ENCODE measurements around the gene SP140.

SP140 gene

GRCh38 chr2:230295192-230295591 is 69.7 kb downstream of the SP140 start:
- Histone ChIP-seq H3K36me3 (replicated peaks; ENCODE audit: insufficient read depth, low read length) (no peaks in the 10 kb centered on the region), H2AFZ (ENCODE audit: low read length) (no peak overlapping the region), H3K79me2 (ENCODE audit: low read length) (no peaks in the 10 kb centered on the region), H3K9ac (ENCODE audit: low read length) (no peak overlapping the region), H3K9me2 (replicated peaks; ENCODE audit: insufficient read depth, low read length) (no peaks in the 10 kb centered on the region), H3K4me3 (ENCODE audit: low read length) (no peak overlapping the region), H3K4me2 (ENCODE audit: low read depth, low read length) (no peak overlapping the region), H3K4me1 (ENCODE audit: low read length) (peaks cover 9% of the 10 kb centered on the region; the same call in 1 of the 2 replicates), H4K20me1 (ENCODE audit: insufficient read depth, low read length) (no peaks in the 10 kb centered on the region), H3K27ac (ENCODE audit: low read length) (no peak overlapping the region), H3F3A (ENCODE audit: insufficient read depth, low read length) (no peaks in the 10 kb centered on the region), H3K9me3 (replicated peaks; ENCODE audit: insufficient read depth, low read length) (no peaks in the 10 kb centered on the region), H3K27me3 (replicated peaks; ENCODE audit: insufficient read depth, low read length) (no peaks in the 10 kb centered on the region)
- no peak for DNase-seq
- TF ChIP-seq CTCF (IDR thresholded peaks at IDR 0.05; ENCODE audit: low read length) (no peak), EZH2 (optimal IDR thresholded peaks at IDR 0.05; ENCODE audit: low read depth, low read length) (no peak), EZH2phosphoT487 (IDR thresholded peaks at IDR 0.05; ENCODE audit: low read length) (no peak)

- TF ChIP-seq CTCF (IDR thresholded peaks at IDR 0.05; ENCODE audit: low read length) = no peak
- TF ChIP-seq EZH2phosphoT487 (IDR thresholded peaks at IDR 0.05; ENCODE audit: low read length) = no peak
- TF ChIP-seq EZH2 (optimal IDR thresholded peaks at IDR 0.05; ENCODE audit: low read depth, low read length) = no peak
- H3K27me3 ChIP-seq (replicated peaks; ENCODE audit: insufficient read depth, low read length) = no peaks in the 10 kb centered on the region
- no peaks in the 10 kb centered on the region for H3F3A ChIP-seq (ENCODE audit: insufficient read depth, low read length)
- H3K79me2 ChIP-seq (ENCODE audit: low read length) = no peaks in the 10 kb centered on the region
- H2AFZ ChIP-seq (ENCODE audit: low read length) = no peak overlapping the region
- no peak overlapping the region for H3K4me3 ChIP-seq (ENCODE audit: low read length)
- H3K4me1 ChIP-seq (ENCODE audit: low read length) = peaks cover 9% of the 10 kb centered on the region; the same call in 1 of the 2 replicates
- no peaks in the 10 kb centered on the region for H3K9me2 ChIP-seq (replicated peaks; ENCODE audit: insufficient read depth, low read length)
- no peaks in the 10 kb centered on the region for H3K36me3 ChIP-seq (replicated peaks; ENCODE audit: insufficient read depth, low read length)
- H3K27ac ChIP-seq (ENCODE audit: low read length) = no peak overlapping the region
- no peak overlapping the region for H3K9ac ChIP-seq (ENCODE audit: low read length)
- H4K20me1 ChIP-seq (ENCODE audit: insufficient read depth, low read length) = no peaks in the 10 kb centered on the region
- DNase-seq = peak; percentile 29
- no peak overlapping the region for H3K4me2 ChIP-seq (ENCODE audit: low read depth, low read length)
- no peaks in the 10 kb centered on the region for H3K9me3 ChIP-seq (replicated peaks; ENCODE audit: insufficient read depth, low read length)
Observed at GRCh38 chr2:230296917-230297316, 71.4 kb downstream of the SP140 start.

GRCh38 chr2:230299618-230300017 is 74.1 kb downstream of the SP140 start:
- peaks cover 9% of the 10 kb centered on the region; the same call in 1 of the 2 replicates for H3K4me1 ChIP-seq (ENCODE audit: low read length)
- DNase-seq = no peak

More at GRCh38 chr2:230299618-230300017, 74.1 kb downstream of the SP140 start:
- Histone ChIP-seq H3K36me3 (replicated peaks; ENCODE audit: insufficient read depth, low read length) (no peaks in the 10 kb centered on the region), H3K9me3 (replicated peaks; ENCODE audit: insufficient read depth, low read length) (no peaks in the 10 kb centered on the region), H4K20me1 (ENCODE audit: insufficient read depth, low read length) (no peaks in the 10 kb centered on the region), H3K4me2 (ENCODE audit: low read depth, low read length) (no peak overlapping the region), H3K4me3 (ENCODE audit: low read length) (no peak overlapping the region), H3F3A (ENCODE audit: insufficient read depth, low read length) (no peaks in the 10 kb centered on the region), H3K79me2 (ENCODE audit: low read length) (no peaks in the 10 kb centered on the region), H3K27ac (ENCODE audit: low read length) (no peak overlapping the region), H2AFZ (ENCODE audit: low read length) (no peak overlapping the region), H3K9me2 (replicated peaks; ENCODE audit: insufficient read depth, low read length) (no peaks in the 10 kb centered on the region), H3K27me3 (replicated peaks; ENCODE audit: insufficient read depth, low read length) (no peaks in the 10 kb centered on the region), H3K9ac (ENCODE audit: low read length) (no peak overlapping the region)
- TF ChIP-seq CTCF (IDR thresholded peaks at IDR 0.05; ENCODE audit: low read length) = no peak
- TF ChIP-seq EZH2phosphoT487 (IDR thresholded peaks at IDR 0.05; ENCODE audit: low read length) = no peak
- no peak for TF ChIP-seq EZH2 (optimal IDR thresholded peaks at IDR 0.05; ENCODE audit: low read depth, low read length)
